VCaP (cell line): Measurements from ENCODE around the gene SUDS3.

Experiments
- H3K27ac ChIP-seq: fragments of 450-650 bp; 2 replicates; pipeline ENCODE4 v1.5.1; 2017
- CTCF ChIP-seq: fragments of 450-650 bp; conservative IDR thresholded peaks from 2 replicates; pipeline ENCODE4 v1.5.1; 2017; ENCODE audit warnings: mild to moderate bottlenecking, moderate library complexity

The SUDS3 gene

GRCh38 chr12:118424884-118425283 is 48.5 kb downstream of the SUDS3 start:
- no peak overlapping the region for H3K27ac ChIP-seq
- TF ChIP-seq CTCF: no peak

- no peak overlapping the region for H3K27ac ChIP-seq
- TF ChIP-seq CTCF: no peak
Observed at GRCh38 chr12:118425364-118425763, 49.0 kb downstream of the SUDS3 start.

- no peak overlapping the region for H3K27ac ChIP-seq
- no peak for TF ChIP-seq CTCF
Observed at GRCh38 chr12:118427819-118428218, 51.5 kb downstream of the SUDS3 start.

- no peak overlapping the region for H3K27ac ChIP-seq
- TF ChIP-seq CTCF: no peak
Observed at GRCh38 chr12:118428643-118429042, 52.3 kb downstream of the SUDS3 start.

- H3K27ac ChIP-seq: no peak overlapping the region
- no peak for TF ChIP-seq CTCF
Observed at GRCh38 chr12:118429688-118430383, 53.5 kb downstream of the SUDS3 start.

GRCh38 chr12:118430516-118430915 is 54.2 kb downstream of the SUDS3 start:
- no peak overlapping the region for H3K27ac ChIP-seq
- no peak for TF ChIP-seq CTCF

- no peak overlapping the region for H3K27ac ChIP-seq
- no peak for TF ChIP-seq CTCF
Observed at GRCh38 chr12:118432812-118433545, 56.6 kb downstream of the SUDS3 start.
